Measurements from ENCODE around the gene MYO9A.

Gene MYO9A

GRCh38 chr15:71943806-71944205 is 174.1 kb downstream of the MYO9A start:
- H3K4me3 Mint-ChIP-seq = no peak overlapping the region
- no peaks in the 10 kb centered on the region for H3K27me3 Mint-ChIP-seq
- DNase-seq = no peak
- no peaks in the 10 kb centered on the region for H3K4me1 Mint-ChIP-seq (ENCODE audit: low read depth)
- peaks cover 9% of the 10 kb centered on the region for H3K36me3 Mint-ChIP-seq (ENCODE audit: low read depth)
- H3K27ac Mint-ChIP-seq = no peak overlapping the region
- H3K9me3 Mint-ChIP-seq = no peaks in the 10 kb centered on the region

- H3K4me1 Mint-ChIP-seq (ENCODE audit: low read depth) = no peaks in the 10 kb centered on the region
- no peak overlapping the region for H3K27ac Mint-ChIP-seq
- DNase-seq = no peak
Observed at GRCh38 chr15:71939981-71940588, 177.9 kb downstream of the MYO9A start.

GRCh38 chr15:71937650-71938311 is 180.2 kb downstream of the MYO9A start:
- peaks cover 4% of the 10 kb centered on the region for H3K9me3 Mint-ChIP-seq
- no peaks in the 10 kb centered on the region for H3K27me3 Mint-ChIP-seq
- DNase-seq = no peak
- H3K4me1 Mint-ChIP-seq (ENCODE audit: low read depth) = no peaks in the 10 kb centered on the region
- no peak overlapping the region for H3K27ac Mint-ChIP-seq
- H3K4me3 Mint-ChIP-seq = no peak overlapping the region
- peaks cover 61% of the 10 kb centered on the region for H3K36me3 Mint-ChIP-seq (ENCODE audit: low read depth)

More at GRCh38 chr15:71939981-71940588, 177.9 kb downstream of the MYO9A start:
- H3K36me3 Mint-ChIP-seq (ENCODE audit: low read depth) = peaks cover 39% of the 10 kb centered on the region
- peaks cover 2% of the 10 kb centered on the region for H3K9me3 Mint-ChIP-seq
- H3K4me3 Mint-ChIP-seq = no peak overlapping the region
- H3K27me3 Mint-ChIP-seq = no peaks in the 10 kb centered on the region

- H3K4me3 Mint-ChIP-seq = no peak overlapping the region
- H3K27me3 Mint-ChIP-seq = no peaks in the 10 kb centered on the region
- H3K9me3 Mint-ChIP-seq = peaks cover 19% of the 10 kb centered on the region
- H3K27ac Mint-ChIP-seq = no peak overlapping the region
- H3K36me3 Mint-ChIP-seq (ENCODE audit: low read depth) = peaks cover 87% of the 10 kb centered on the region
- DNase-seq = no peak
- no peaks in the 10 kb centered on the region for H3K4me1 Mint-ChIP-seq (ENCODE audit: low read depth)
Observed at GRCh38 chr15:71934446-71934845, 183.5 kb downstream of the MYO9A start.

GRCh38 chr15:71932689-71933088 is 185.3 kb downstream of the MYO9A start:
- peaks cover 19% of the 10 kb centered on the region for H3K9me3 Mint-ChIP-seq
- no peak for DNase-seq
- H3K27ac Mint-ChIP-seq = no peak overlapping the region
- H3K27me3 Mint-ChIP-seq = no peaks in the 10 kb centered on the region
- H3K36me3 Mint-ChIP-seq (ENCODE audit: low read depth) = peaks cover 79% of the 10 kb centered on the region
- H3K4me3 Mint-ChIP-seq = no peak overlapping the region
- H3K4me1 Mint-ChIP-seq (ENCODE audit: low read depth) = no peaks in the 10 kb centered on the region

GRCh38 chr15:71931261-71931660 is 186.7 kb downstream of the MYO9A start:
- peaks cover 19% of the 10 kb centered on the region for H3K9me3 Mint-ChIP-seq
- peaks cover 68% of the 10 kb centered on the region for H3K36me3 Mint-ChIP-seq (ENCODE audit: low read depth)

GRCh38 chr15:71925145-71925544 is 192.8 kb downstream of the MYO9A start:
- Mint-ChIP-seq H3K27me3 (no peaks in the 10 kb centered on the region), H3K36me3 (ENCODE audit: low read depth) (peaks cover 15% of the 10 kb centered on the region), H3K4me1 (ENCODE audit: low read depth) (no peaks in the 10 kb centered on the region), H3K9me3 (no peaks in the 10 kb centered on the region), H3K4me3 (no peak overlapping the region), H3K27ac (no peak overlapping the region)
- no peak for DNase-seq

More at GRCh38 chr15:71931261-71931660, 186.7 kb downstream of the MYO9A start:
- Mint-ChIP-seq H3K27ac (no peak overlapping the region), H3K4me3 (no peak overlapping the region), H3K4me1 (ENCODE audit: low read depth) (no peaks in the 10 kb centered on the region), H3K27me3 (no peaks in the 10 kb centered on the region)
- DNase-seq = no peak

- Mint-ChIP-seq H3K4me1 (ENCODE audit: low read depth) (no peaks in the 10 kb centered on the region), H3K4me3 (no peak overlapping the region), H3K27me3 (no peaks in the 10 kb centered on the region), H3K36me3 (ENCODE audit: low read depth) (peaks cover 14% of the 10 kb centered on the region), H3K9me3 (no peaks in the 10 kb centered on the region), H3K27ac (no peak overlapping the region)
- no peak for DNase-seq
Observed at GRCh38 chr15:71921191-71921590, 196.8 kb downstream of the MYO9A start.

- DNase-seq = no peak
- H3K27me3 Mint-ChIP-seq = no peaks in the 10 kb centered on the region
- peaks cover 21% of the 10 kb centered on the region for H3K36me3 Mint-ChIP-seq (ENCODE audit: low read depth)
- H3K27ac Mint-ChIP-seq = no peak overlapping the region
- no peaks in the 10 kb centered on the region for H3K9me3 Mint-ChIP-seq
- no peaks in the 10 kb centered on the region for H3K4me1 Mint-ChIP-seq (ENCODE audit: low read depth)
- no peak overlapping the region for H3K4me3 Mint-ChIP-seq
Observed at GRCh38 chr15:71920573-71920972, 197.4 kb downstream of the MYO9A start.

GRCh38 chr15:71916834-71917233 is 201.1 kb downstream of the MYO9A start:
- Mint-ChIP-seq H3K27me3 (no peaks in the 10 kb centered on the region), H3K36me3 (ENCODE audit: low read depth) (peaks cover 43% of the 10 kb centered on the region), H3K4me3 (no peak overlapping the region), H3K27ac (no peak overlapping the region), H3K4me1 (ENCODE audit: low read depth) (no peaks in the 10 kb centered on the region), H3K9me3 (no peaks in the 10 kb centered on the region)
- DNase-seq = no peak

GRCh38 chr15:71914092-71914491 is 203.9 kb downstream of the MYO9A start:
- Mint-ChIP-seq H3K27me3 (no peaks in the 10 kb centered on the region), H3K36me3 (ENCODE audit: low read depth) (peaks cover 53% of the 10 kb centered on the region), H3K9me3 (no peaks in the 10 kb centered on the region), H3K27ac (no peak overlapping the region), H3K4me1 (ENCODE audit: low read depth) (no peaks in the 10 kb centered on the region), H3K4me3 (no peak overlapping the region)
- DNase-seq = no peak

GRCh38 chr15:71899674-71900073 is 218.3 kb downstream of the MYO9A start:
- Mint-ChIP-seq H3K4me3 (no peak overlapping the region), H3K27me3 (no peaks in the 10 kb centered on the region), H3K36me3 (ENCODE audit: low read depth) (peaks cover 56% of the 10 kb centered on the region), H3K9me3 (no peaks in the 10 kb centered on the region), H3K27ac (no peak overlapping the region), H3K4me1 (ENCODE audit: low read depth) (no peaks in the 10 kb centered on the region)
- DNase-seq = no peak

- no peaks in the 10 kb centered on the region for H3K27me3 Mint-ChIP-seq
- H3K36me3 Mint-ChIP-seq (ENCODE audit: low read depth) = peaks cover 66% of the 10 kb centered on the region
- no peaks in the 10 kb centered on the region for H3K4me1 Mint-ChIP-seq (ENCODE audit: low read depth)
- no peak overlapping the region for H3K27ac Mint-ChIP-seq
- H3K4me3 Mint-ChIP-seq = no peak overlapping the region
- H3K9me3 Mint-ChIP-seq = no peaks in the 10 kb centered on the region
- DNase-seq = no peak
Observed at GRCh38 chr15:71893691-71894090, 224.3 kb downstream of the MYO9A start.

GRCh38 chr15:71892335-71892734 is 225.6 kb downstream of the MYO9A start:
- no peak overlapping the region for H3K4me3 Mint-ChIP-seq
- no peaks in the 10 kb centered on the region for H3K4me1 Mint-ChIP-seq (ENCODE audit: low read depth)
- no peaks in the 10 kb centered on the region for H3K9me3 Mint-ChIP-seq
- no peak for DNase-seq
- no peak overlapping the region for H3K27ac Mint-ChIP-seq
- no peaks in the 10 kb centered on the region for H3K27me3 Mint-ChIP-seq
- peaks cover 62% of the 10 kb centered on the region for H3K36me3 Mint-ChIP-seq (ENCODE audit: low read depth)

- Mint-ChIP-seq H3K4me1 (ENCODE audit: low read depth) (no peaks in the 10 kb centered on the region), H3K4me3 (no peak overlapping the region), H3K36me3 (ENCODE audit: low read depth) (peaks cover 64% of the 10 kb centered on the region), H3K27ac (no peak overlapping the region), H3K27me3 (no peaks in the 10 kb centered on the region), H3K9me3 (no peaks in the 10 kb centered on the region)
- DNase-seq = no peak
Observed at GRCh38 chr15:71891026-71891425, 226.9 kb downstream of the MYO9A start.
